Metanephros (tissue), 1 donor: ENCODE measurements around the gene RCSD1. TPM values are rescaled to one million over a fixed set of nuclear protein-coding genes. Genes with fewer than 3 reads are reported as not detected.

Experiments used
- total RNA-seq: library from RNA; depleted of rRNA; stranded (reverse); fragments of >200 nt; gene quantifications from one replicate; pipeline ENCODE4 v1.2.3, GENCODE V29; 2014

The RCSD1 gene
- total RNA-seq = 26.0 TPM

DNA sequence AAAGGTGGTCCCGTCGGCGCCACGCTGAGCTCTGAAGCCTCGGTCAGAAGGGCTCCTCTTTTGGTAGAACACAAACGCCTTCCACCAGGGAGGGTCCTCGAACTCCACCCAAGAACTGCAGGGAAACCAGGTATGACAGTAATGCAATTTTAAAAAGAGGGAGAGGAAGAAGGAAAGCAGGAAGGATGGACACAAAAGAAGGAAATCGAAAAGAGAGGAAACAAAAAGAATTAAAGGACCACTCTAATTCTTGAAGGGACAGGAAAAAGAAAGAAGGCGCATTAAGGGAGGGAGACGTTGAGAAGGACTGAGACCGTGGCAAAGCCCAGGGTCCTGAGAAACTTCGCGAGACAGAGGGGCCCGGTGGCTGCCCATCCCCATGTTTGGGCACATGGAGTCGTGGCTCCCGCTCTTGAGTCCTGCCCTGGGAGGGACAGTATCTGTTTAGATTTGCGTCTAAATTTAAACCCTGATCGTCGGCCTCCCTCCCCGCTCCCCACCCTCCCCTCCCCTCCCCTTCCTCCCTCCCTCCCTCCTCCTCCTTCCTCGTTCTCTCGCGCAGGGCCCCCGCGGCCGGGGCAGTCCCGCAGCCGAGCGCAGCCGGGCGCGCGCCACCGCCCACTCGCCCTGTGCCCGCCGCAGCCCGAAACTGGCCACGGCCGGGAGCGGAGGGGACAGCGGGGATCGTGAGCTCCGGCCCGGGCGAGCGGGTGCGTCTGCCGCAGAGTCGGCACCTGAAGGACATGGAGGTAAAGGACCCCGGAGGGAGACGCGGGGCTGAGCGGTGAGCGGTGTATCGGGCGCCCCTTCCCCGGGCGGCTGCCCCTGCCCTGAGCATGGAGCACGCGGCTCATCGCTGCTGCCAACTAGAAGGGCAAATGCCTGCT, at the start of gene RCSD1:
RCSD1 (plus strand) TSS at position 552 of the 887 bp plus-strand sequence; CDS start at position 744, 192 bp downstream.

DNA sequence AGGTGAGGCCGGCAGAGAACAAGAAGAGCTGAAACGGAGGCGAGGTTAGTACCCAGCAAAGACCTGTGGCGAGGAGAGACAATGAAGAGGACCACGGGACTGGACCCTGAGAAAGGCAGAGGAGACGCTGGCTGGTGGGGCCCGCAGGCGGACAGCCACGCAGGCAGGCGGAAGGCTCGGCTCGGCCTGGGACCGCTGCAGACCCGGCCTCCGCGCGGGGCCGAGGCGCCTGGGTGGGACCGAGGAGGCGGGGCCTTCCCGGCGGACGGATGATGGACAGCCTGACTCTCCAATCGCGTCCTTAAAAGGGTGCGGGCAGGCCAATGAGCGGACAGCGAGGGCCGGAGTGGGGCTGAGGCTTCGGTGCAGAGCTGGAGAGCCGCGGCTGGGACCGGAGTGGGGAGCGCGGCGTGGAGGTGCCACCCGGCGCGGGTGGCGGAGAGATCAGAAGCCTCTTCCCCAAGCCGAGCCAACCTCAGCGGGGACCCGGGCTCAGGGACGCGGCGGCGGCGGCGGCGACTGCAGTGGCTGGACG, 91.7 kb downstream of the RCSD1 start, which contains the start of gene MPZL1:
MPZL1 (plus strand) TSS at position 366 of the 535 bp plus-strand sequence. CDS start 170 bp downstream, outside the sequence.

Other genes with a start within 250 kb of the RCSD1 start
- gene CD247, start 111.7 kb upstream of the RCSD1 start, total RNA-seq = 1.3 TPM
- 103 TPM for gene CREG1, start 76.5 kb upstream of the RCSD1 start, total RNA-seq
- 76.5 TPM for gene MPZL1, start 91.8 kb downstream of the RCSD1 start, total RNA-seq